HG02852 (cell line): Measurements from ENCODE around the gene STT3A.
"Not testable (repeated sequence)": the region's sequence is repeated elsewhere in the genome, so short reads cannot be mapped to it uniquely, and the experiment has no call there.

ENCODE experiments used
- ATAC-seq: cut with Tn5 transposase; IDR thresholded peaks from one replicate; pipeline ENCODE4 v1.9.1; 2021; ENCODE audit warnings: mild to moderate bottlenecking, moderate library complexity; ENCODE audit not compliant: unreplicated experiment

The STT3A gene

DNA sequence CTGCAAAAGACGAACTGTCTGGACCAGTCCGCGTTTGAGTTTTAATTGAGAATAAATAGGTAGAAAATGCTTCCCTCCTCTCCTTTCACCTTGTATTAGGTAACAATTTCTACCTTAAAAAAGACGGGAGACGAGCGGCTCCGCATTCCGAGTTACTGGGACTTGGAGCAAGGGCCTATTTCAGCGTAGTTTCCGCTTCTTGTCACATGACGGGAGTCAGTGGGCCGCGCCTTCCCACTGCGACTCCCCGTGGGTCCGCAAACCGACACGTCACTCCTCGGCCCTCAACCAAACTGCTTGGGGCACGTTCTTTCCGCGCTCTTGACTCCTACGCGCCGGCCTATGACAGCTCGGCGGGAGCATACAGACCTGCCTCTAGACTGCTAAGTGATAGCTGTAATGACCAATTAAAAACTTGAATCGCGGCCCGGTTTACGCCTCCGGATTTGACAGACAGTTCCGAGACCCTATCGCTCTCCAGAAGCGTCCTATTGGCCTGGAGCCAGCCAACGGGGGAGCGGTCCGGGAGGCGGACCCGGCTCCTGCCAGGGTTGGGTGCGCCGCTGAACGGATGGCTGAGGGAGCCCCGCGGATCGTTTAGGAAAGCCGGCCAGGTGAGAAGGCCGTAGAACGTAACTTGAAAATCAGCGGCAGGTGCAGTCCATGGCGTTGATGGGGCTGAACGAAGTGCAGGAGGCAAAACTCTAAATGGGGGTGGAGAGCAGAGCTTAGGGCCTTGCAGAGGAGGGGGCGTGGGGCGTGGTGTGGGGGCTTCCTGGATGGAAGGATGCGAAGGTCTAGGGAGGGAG, at the start of gene STT3A:
TSS of gene STT3A (plus strand) at position 548 of the 809 bp plus-strand sequence. CDS start 3,064 bp downstream, outside the sequence.
- ATAC-seq, result peak; percentile 96

DNA sequence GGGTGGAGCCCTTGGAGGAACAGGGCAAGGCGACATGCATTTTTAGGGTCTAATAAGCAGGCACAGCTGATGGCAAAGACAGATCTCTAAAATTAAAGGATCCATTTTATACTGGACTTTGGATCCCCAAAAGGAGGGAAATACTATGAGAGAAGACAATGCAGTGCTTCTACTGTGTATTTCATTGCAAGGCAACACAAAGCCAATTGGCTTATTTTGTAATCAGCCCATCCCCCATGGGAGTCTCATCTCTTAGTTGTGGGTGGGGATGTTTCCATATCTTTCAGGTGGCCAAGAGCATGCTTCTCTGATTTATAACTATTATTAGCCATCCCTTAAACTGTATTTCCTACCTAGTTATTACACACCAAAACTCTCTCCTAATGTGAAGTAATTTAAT, 41.9 kb upstream of the STT3A start:
- ATAC-seq, result no peak

- ATAC-seq, result no peak
These were observed 40.8 kb upstream of the STT3A start for GRCh38 chr11:125551835-125552342.

GRCh38 chr11:125552927-125553326, 39.7 kb upstream of the STT3A start:
- ATAC-seq, result no peak

DNA sequence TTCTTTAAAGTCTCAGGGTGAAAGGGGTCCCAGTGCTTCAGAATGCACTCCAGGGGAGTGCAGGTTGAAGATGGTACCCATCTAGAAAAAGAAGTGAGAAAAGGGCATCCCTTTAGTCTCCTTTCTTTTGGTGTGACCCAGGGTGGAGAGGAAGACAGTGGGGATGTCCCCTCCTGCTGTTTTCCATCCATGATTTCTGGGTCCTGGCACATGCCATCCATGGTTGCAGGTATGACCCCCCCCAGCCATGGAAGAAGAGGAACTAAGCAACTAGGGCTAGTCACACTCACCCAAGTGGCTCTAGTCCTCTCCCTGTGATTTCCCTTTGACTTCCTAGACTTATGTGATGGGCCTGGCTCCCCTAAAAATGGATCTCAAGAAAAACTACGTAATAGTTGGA, 39.3 kb upstream of the STT3A start:
- ATAC-seq, result no peak

DNA sequence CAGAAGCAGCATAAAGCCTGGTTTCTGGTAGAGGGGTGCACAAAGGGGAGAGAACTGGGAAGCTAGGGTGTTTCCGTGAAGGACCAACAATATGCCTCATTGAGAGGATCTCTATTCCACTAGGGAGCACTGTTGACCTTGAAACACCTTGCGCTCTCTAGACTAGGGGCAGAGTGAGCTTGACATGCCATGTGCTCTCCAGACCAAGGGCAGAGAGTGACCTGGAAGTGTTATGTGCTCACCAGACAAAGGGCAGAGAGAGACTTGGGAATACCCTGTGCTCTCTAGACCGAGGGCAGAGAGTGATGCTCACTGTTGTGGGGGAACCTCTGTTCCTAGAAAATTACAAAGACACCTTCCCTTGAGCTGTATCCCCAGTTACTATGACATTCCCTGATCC, 38.6 kb upstream of the STT3A start:
- ATAC-seq, result no peak

GRCh38 chr11:125559888-125560287, 32.8 kb upstream of the STT3A start:
- ATAC-seq, result no peak

DNA sequence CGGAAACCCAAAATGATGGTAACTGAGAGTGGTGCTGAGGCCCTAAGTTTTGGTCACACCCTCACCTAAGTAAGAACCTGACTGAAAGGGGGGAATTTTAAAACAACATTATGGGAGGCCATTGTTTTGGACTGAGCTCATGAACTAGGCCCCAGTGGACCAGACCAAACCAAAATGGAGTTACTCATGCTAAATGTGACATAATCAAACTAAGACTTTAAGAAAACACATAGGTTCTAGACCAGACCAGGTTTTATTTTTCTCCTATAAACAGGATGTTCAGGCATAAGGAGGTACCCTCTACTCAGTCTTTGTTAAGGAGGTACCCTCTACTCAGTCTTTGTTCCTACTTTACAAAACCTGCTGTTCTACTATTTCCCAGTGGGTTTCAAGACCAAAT, 30.7 kb upstream of the STT3A start:
- ATAC-seq, result no peak

DNA sequence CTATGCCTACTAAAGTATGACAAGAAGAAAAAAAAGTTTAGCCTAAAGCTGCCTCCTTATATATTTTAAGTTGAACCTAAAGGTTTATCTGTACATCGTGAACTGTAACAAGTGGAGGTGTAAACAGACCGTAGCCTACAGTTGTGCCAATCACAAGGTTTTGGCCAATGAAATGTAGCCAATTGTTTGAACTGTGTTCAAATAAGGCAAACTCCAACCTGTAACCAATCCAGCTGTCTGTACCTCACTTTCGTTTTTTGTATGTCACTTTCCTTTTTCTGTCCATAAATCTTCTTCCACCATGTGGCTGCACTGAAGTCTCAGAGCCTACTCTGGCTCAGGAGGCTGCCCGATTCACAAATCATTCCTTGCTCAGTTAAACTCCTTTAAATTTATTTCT, 30.2 kb upstream of the STT3A start:
- no peak for ATAC-seq

- ATAC-seq, result no peak
These were observed 28.3 kb upstream of the STT3A start for GRCh38 chr11:125564357-125564756.

DNA sequence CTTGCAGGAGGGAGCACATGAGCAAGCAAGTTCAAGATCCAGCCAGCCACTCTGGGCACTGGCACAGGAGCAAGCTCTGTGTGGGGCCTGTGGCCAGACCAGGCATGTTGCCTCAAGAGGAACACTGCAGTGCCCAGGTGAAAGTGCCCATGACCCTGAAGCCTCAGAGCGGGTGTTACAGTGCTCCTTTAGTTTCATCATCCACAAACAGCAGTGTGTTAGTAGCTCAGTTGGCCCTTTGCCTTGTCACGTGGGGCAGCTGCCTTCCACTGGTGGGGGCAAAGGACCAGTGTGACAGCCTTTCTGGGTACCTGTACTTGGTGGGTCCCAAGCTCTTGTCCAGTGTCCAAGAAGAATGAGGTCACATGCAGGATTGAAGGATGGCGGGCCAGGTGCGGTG, 26.4 kb upstream of the STT3A start:
- ATAC-seq, result no peak

DNA sequence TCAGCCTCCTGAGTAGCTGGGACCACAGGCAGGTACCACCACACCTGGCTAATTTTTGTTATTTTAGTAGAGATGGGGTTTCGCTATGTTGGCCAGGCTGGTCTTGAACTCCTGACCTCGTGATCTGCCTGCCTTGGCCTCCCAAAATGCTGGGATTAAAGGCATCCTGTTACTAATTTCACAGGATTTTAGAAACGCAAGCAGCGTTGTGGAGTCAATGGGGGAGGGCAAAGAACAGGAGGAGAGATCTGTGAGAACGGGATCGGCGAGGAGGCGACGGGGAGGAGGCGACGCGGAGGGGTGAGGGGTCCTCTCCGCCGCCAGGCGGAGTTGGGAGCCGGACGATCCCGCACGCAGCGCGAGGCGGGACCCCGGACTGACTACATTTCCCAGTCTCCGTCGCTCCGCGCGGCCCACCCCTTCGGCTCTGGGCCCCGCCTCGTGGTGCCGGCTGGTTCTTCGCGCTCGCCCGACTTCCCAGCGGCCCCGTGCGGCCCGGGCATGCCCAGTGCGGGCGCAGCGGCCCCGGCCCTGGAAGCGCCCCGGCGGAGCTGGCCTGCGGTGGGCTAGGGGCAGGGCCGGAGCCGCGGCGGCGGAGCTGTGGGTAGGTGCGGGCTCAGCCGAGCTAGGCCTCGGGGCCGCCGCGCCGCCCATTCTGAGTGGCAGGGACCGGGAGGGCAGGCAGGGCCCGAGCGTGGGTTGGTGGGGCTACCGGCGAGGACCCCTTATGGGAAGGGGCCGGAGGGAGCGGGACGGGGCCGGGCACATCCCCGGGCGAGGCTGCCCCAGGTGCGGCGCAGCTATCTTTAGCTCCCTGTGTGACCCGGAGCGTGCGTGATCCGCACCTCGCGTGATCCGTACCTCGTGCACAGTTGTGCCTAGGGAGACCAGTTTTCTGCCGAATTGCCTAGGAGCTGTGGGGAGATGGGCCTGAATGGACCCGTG, 23.4 kb upstream of the STT3A start, which contains the start of gene EI24:
TSS of gene EI24 (plus strand) at position 508 of the 945 bp plus-strand sequence. CDS start 3,051 bp downstream, outside the sequence.
- peak; percentile 95 for ATAC-seq

- ATAC-seq, result peak; percentile 36
These were observed 22.6 kb upstream of the STT3A start for GRCh38 chr11:125569915-125570621.

- no peak for ATAC-seq
These were observed 21.7 kb upstream of the STT3A start for GRCh38 chr11:125570952-125571351.

DNA sequence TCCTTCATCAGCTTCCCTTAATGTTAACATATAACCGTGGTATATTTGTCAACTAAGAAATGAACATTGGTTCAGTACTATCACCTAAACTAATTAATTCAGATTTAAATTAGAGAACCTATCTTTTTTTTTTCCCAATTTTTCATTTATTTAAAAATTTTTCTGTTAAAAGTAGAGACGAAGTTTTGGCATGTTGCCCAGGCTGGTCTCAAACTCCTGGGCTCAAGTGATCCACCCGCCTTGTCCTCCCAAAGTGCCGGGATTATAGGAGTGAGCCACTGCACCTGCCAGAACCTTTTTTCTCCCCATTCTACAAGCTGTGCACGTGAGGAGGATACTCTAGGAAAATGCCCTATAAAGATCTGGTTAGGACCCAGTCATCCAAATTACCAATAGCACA, 19.7 kb upstream of the STT3A start:
- ATAC-seq, result no peak

DNA sequence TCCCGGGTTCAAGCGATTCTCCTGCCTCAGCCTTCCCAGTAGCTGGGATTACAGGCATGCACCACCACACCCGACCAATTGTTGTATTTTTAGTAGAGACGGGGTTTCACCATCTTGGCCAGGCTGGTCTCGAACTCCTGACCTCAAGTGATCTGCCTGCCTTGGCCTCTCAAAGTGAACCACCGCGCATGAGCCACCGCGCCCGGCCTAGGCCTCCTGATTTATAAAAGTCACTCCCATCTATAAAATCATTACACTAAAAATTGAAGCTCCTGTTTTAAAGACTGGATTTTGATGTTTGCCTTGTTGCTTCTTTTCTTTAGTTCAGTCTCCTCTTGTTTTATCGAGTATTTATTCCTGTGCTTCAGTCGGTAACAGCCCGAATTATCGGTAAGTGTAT, 15.5 kb upstream of the STT3A start:
- not testable (repeated sequence) for ATAC-seq

DNA sequence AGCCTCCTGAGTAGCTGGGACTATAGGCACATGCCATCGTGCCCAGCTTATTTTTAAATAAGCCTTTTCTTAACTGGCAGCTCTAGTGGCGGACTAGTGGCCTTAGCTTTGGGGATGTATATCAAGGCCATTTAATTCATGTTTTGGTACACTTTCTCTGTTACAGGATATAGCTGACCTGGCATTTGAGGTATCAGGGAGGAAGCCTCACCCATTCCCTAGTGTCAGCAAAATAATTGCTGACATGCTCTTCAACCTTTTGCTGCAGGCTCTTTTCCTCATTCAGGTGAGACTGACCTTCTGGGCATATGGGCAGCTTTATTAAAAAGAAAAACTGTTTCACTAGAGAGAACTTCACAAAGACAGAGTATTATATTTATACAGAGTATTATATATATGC, 13.9 kb upstream of the STT3A start:
- ATAC-seq, result no peak

DNA sequence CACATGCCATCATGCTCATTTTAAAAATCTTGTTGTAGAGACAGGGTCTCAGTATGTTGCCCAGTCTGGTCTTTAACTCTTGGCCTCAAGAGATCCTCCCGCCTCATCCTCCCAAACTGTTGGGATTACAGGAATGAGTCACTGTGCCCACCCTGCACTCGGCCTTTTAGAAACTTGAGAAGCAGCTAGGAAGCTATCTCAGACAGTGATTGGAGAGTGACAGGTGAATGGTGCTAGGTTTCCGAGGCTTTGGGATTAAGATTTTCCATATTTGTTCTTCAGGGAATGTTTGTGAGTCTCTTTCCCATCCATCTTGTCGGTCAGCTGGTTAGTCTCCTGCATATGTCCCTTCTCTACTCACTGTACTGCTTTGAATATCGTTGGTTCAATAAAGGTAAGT, 12.8 kb upstream of the STT3A start:
- ATAC-seq, result no peak

GRCh38 chr11:125583496-125583895, 9.2 kb upstream of the STT3A start:
- no peak for ATAC-seq

GRCh38 chr11:125585487-125585886, 7.2 kb upstream of the STT3A start:
- ATAC-seq, result no peak

DNA sequence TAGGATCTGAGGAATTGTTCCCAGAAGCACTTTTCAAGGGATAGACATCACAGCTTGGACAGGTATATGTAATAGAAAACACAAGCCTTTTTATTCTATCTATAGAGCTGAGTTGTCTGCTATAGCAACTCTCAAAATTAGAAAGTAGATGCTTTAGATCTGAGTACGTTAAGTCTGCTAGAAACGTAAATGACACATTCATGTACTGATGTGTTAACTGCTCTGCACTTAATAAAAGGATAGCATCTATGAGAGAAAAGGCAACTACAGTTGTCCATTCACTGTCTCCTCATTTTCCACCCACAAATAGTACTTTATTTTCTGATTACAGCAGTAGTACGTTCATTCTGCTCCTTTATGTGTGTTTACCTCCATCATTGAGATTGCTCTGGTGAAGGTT, 6.0 kb upstream of the STT3A start:
- ATAC-seq, result no peak
